GM23338 (cell line): ENCODE measurements around the gene USP36. TPM values are rescaled to one million over a fixed set of nuclear protein-coding genes. Genes with fewer than 3 reads are reported as not detected.

ENCODE experiments used
- ATAC-seq: fragments of 200-7000 bp; cut with Tn5 transposase; 3 replicates; pipeline ENCODE4 v1.9.1; 2020
- DNase-seq: peaks from one replicate; pipeline ENCODE4 v3.0.0-alpha.2; 2015; ENCODE audit warnings: low spot score
- H2AFZ ChIP-seq: fragments of 200-600 bp; sonication (generic); 2 replicates; pipeline ENCODE4 v1.8.0; 2016; ENCODE audit warnings: antibody characterized with exemption, mild to moderate bottlenecking, moderate library complexity
- H3F3A ChIP-seq: fragments of 200-600 bp; sonication (generic); replicated peaks from 2 replicates; pipeline ENCODE4 v1.8.0; 2017; ENCODE audit warnings: antibody characterized with exemption, mixed run types, low read depth
- H3K27ac ChIP-seq: fragments of 200-600 bp; sonication (generic); 2 replicates; pipeline ENCODE4 v1.6.1; 2016; ENCODE audit warnings: low read depth
- H3K27me3 ChIP-seq: fragments of 200-600 bp; sonication (generic); 2 replicates; pipeline ENCODE4 v1.8.0; 2016; ENCODE audit warnings: mild to moderate bottlenecking, mixed run types, moderate library complexity; ENCODE audit not compliant: insufficient read depth
- H3K36me3 ChIP-seq: fragments of 200-600 bp; sonication (generic); 2 replicates; pipeline ENCODE4 v1.8.0; 2016; ENCODE audit warnings: mild to moderate bottlenecking; ENCODE audit not compliant: insufficient read depth
- H3K4me1 ChIP-seq: fragments of 200-600 bp; sonication (generic); 2 replicates; pipeline ENCODE4 v1.8.0; 2016; ENCODE audit warnings: mild to moderate bottlenecking, moderate library complexity; ENCODE audit not compliant: insufficient read depth
- H3K4me2 ChIP-seq: fragments of 200-600 bp; sonication (generic); 2 replicates; pipeline ENCODE4 v1.7.1; 2017; ENCODE audit warnings: mixed run types
- H3K4me3 ChIP-seq: fragments of 200-600 bp; sonication (generic); 2 replicates; pipeline ENCODE4 v1.6.1; 2016; ENCODE audit warnings: mixed run types
- H3K79me2 ChIP-seq: fragments of 200-600 bp; sonication (generic); replicated peaks from 2 replicates; pipeline ENCODE4 v1.8.0; 2017; ENCODE audit warnings: mild to moderate bottlenecking; ENCODE audit not compliant: insufficient read depth
- H3K9me2 ChIP-seq: fragments of 200-600 bp; sonication (generic); 2 replicates; pipeline ENCODE4 v1.8.0; 2017; ENCODE audit not compliant: insufficient read depth
- H4K20me1 ChIP-seq: fragments of 200-600 bp; sonication (generic); replicated peaks from 2 replicates; pipeline ENCODE4 v1.8.0; 2017; ENCODE audit warnings: mild to moderate bottlenecking; ENCODE audit not compliant: insufficient read depth
- H3K27ac Mint-ChIP-seq: 2 replicates; pipeline ENCODE4 v1.8.0; 2020; ENCODE audit warnings: inconsistent platforms, mild to moderate bottlenecking, moderate library complexity, mixed read lengths
- H3K27me3 Mint-ChIP-seq: 3 replicates; pipeline ENCODE4 v1.8.0; 2022; ENCODE audit warnings: low read depth, mild to moderate bottlenecking, moderate library complexity, mixed read lengths, inconsistent platforms; ENCODE audit not compliant: insufficient read depth, poor library complexity
- H3K36me3 Mint-ChIP-seq: 3 replicates; pipeline ENCODE4 v1.8.0; 2021; ENCODE audit warnings: low read depth, mild to moderate bottlenecking, inconsistent platforms, moderate library complexity, mixed read lengths
- H3K4me1 Mint-ChIP-seq: 3 replicates; pipeline ENCODE4 v1.8.0; 2020; ENCODE audit warnings: mild to moderate bottlenecking, inconsistent platforms, mixed read lengths
- H3K4me3 Mint-ChIP-seq: 3 replicates; pipeline ENCODE4 v1.8.0; 2021; ENCODE audit warnings: moderate library complexity, mild to moderate bottlenecking, inconsistent platforms, mixed read lengths
- H3K9me3 Mint-ChIP-seq: 3 replicates; pipeline ENCODE4 v1.8.0; 2020; ENCODE audit warnings: moderate library complexity, mild to moderate bottlenecking, inconsistent platforms, mixed read lengths
- CREB1 ChIP-seq: fragments of 250-450 bp; sonication (Bioruptor Pico); IDR thresholded peaks from 2 replicates; pipeline ENCODE4 v1.5.0; 2020; ENCODE audit warnings: low read depth, mild to moderate bottlenecking, moderate library complexity
- EZH2phosphoT487 ChIP-seq: fragments of 200-600 bp; sonication (generic); IDR thresholded peaks from one replicate; pipeline ENCODE4 v1.8.1; 2018; ENCODE audit warnings: antibody characterized with exemption; ENCODE audit not compliant: unreplicated experiment
- STAT1 ChIP-seq: IDR thresholded peaks from one replicate; pipeline ENCODE4 v1.6.1; 2016; ENCODE audit warnings: antibody characterized with exemption; ENCODE audit not compliant: unreplicated experiment
- ZNF331 ChIP-seq: fragments of 250-450 bp; sonication (Bioruptor Pico); IDR thresholded peaks from 2 replicates; pipeline ENCODE4 v1.5.0; 2020; ENCODE audit warnings: low read depth, mild to moderate bottlenecking, moderate library complexity
- polyA plus RNA-seq: library from polyadenylated mRNA; unstranded; fragments of >200 nt; fragmentation: Nextera tagmentation; extraction: Ambion mirVana; gene quantifications from 2 replicates; pipeline ENCODE4 v1.2.1, GENCODE V29; 2016
- total RNA-seq: library from RNA; depleted of rRNA; stranded (reverse); fragments of >200 nt; shearing (Covaris generic); gene quantifications from 2 replicates; pipeline ENCODE4 v1.2.3, GENCODE V29; 2014
- TF ChIP-seq, protein P1 (sequence below): fragments of 250-450 bp; sonication (Bioruptor Pico); IDR thresholded peaks from 2 replicates; pipeline ENCODE4 v1.5.0; 2020; ENCODE audit warnings: mild to moderate bottlenecking, moderate library complexity

Gene USP36
- total and polyA plus RNA-seq, 2 experiments from 2014 or later = 36.2 to 55.5 TPM

DNA sequence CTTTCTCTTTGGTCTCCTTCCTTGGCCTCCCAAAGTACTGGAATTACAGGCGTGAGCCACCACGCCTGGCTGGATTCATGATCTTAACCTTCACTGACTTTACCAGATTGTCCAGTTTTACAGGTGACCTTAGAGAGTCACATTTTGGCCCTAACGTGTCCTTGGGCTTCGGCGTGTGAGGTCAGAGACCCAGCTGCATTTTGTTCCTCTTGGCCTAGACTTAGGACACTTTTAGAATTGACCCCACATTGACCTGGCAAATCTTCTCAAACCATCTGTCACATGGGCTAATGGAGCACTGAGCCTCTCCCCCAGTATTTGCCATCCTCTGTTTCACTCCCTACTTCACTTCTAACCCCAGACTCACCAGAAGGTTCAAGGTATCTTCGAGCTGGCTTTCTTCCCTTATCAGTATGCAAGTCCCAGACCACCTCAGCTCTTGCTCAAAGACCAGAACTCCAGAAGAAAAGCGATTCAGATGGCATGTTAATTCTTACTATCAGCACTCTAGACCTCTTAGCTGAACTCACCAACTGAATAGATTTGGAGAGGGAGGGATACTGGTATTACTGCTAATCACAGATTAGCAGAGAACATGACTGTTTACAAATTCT lies 56.8 kb downstream of the USP36 start (continued):
- TF ChIP-seq, protein P1, sequence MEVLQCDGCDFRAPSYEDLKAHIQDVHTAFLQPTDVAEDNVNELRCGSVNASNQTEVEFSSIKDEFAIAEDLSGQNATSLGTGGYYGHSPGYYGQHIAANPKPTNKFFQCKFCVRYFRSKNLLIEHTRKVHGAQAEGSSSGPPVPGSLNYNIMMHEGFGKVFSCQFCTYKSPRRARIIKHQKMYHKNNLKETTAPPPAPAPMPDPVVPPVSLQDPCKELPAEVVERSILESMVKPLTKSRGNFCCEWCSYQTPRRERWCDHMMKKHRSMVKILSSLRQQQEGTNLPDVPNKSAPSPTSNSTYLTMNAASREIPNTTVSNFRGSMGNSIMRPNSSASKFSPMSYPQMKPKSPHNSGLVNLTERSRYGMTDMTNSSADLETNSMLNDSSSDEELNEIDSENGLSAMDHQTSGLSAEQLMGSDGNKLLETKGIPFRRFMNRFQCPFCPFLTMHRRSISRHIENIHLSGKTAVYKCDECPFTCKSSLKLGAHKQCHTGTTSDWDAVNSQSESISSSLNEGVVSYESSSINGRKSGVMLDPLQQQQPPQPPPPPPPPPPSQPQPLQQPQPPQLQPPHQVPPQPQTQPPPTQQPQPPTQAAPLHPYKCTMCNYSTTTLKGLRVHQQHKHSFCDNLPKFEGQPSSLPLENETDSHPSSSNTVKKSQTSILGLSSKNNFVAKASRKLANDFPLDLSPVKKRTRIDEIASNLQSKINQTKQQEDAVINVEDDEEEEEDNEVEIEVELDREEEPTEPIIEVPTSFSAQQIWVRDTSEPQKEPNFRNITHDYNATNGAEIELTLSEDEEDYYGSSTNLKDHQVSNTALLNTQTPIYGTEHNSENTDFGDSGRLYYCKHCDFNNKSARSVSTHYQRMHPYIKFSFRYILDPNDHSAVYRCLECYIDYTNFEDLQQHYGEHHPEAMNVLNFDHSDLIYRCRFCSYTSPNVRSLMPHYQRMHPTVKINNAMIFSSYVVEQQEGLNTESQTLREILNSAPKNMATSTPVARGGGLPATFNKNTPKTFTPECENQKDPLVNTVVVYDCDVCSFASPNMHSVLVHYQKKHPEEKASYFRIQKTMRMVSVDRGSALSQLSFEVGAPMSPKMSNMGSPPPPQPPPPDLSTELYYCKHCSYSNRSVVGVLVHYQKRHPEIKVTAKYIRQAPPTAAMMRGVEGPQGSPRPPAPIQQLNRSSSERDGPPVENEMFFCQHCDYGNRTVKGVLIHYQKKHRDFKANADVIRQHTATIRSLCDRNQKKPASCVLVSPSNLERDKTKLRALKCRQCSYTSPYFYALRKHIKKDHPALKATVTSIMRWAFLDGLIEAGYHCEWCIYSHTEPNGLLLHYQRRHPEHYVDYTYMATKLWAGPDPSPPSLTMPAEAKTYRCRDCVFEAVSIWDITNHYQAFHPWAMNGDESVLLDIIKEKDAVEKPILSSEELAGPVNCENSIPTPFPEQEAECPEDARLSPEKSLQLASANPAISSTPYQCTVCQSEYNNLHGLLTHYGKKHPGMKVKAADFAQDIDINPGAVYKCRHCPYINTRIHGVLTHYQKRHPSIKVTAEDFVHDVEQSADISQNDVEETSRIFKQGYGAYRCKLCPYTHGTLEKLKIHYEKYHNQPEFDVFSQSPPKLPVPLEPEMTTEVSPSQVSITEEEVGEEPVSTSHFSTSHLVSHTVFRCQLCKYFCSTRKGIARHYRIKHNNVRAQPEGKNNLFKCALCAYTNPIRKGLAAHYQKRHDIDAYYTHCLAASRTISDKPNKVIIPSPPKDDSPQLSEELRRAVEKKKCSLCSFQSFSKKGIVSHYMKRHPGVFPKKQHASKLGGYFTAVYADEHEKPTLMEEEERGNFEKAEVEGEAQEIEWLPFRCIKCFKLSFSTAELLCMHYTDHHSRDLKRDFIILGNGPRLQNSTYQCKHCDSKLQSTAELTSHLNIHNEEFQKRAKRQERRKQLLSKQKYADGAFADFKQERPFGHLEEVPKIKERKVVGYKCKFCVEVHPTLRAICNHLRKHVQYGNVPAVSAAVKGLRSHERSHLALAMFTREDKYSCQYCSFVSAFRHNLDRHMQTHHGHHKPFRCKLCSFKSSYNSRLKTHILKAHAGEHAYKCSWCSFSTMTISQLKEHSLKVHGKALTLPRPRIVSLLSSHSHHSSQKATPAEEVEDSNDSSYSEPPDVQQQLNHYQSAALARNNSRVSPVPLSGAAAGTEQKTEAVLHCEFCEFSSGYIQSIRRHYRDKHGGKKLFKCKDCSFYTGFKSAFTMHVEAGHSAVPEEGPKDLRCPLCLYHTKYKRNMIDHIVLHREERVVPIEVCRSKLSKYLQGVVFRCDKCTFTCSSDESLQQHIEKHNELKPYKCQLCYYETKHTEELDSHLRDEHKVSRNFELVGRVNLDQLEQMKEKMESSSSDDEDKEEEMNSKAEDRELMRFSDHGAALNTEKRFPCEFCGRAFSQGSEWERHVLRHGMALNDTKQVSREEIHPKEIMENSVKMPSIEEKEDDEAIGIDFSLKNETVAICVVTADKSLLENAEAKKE (CRISPR knock-in tag) = no peak
- TF ChIP-seq STAT1 (no peak), CREB1 (CRISPR knock-in tag) (no peak), EZH2phosphoT487 (no peak)

DNA sequence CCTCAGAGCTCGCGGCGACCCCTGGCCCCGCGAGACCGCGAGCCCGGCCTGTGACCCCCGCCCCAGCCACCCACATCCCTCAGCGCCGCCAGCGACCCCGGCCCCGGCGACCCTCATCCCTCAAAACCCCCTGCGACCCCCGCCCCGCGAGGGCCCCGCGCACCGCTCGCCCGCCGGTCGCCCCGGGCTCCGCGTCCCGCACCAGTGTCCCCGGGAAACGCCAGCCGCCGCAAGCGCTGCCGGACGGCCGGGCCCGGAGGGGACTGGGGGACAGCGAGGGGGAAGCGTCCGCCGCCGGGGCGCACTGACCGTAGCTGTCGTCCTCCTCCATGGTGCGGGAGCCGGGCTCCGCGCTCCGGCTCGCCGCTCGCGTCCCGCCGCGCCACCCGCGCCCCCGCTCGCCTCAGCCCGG lies 58.7 kb downstream of the USP36 start, which contains the start of gene CYTH1:
CYTH1 (minus strand) TSS at position 381 of the 412 bp plus-strand sequence; CDS start at position 331, 50 bp downstream.
- H4K20me1 ChIP-seq = 0 out of 2 replicates have a peak, but pooled peaks cover 7% of the 10 kb centered on the region
- peaks cover 9% of the 10 kb centered on the region for H3K4me1 ChIP-seq
- no peaks in the 10 kb centered on the region for H3K36me3 Mint-ChIP-seq
- peaks cover 7% of the 10 kb centered on the region; the same call in 1 of the 2 replicates for H3F3A ChIP-seq
- TF ChIP-seq EZH2phosphoT487 (no peak), ZNF331 (CRISPR knock-in tag) (no peak)
- H3K4me3 ChIP-seq = peak within 1 kb of the TSS; percentile 84
- no peaks in the 10 kb centered on the region for H3K9me2 ChIP-seq
- ATAC-seq (peak; percentile 14), DNase-seq (no peak)
- H2AFZ ChIP-seq = peak within 1 kb of the TSS; percentile 90
- peaks cover 9% of the 10 kb centered on the region for H3K27me3 Mint-ChIP-seq
- H3K4me3 Mint-ChIP-seq = peak within 1 kb of the TSS; percentile 77
- H3K27me3 ChIP-seq = peaks cover 6% of the 10 kb centered on the region
- peaks cover 23% of the 10 kb centered on the region; the same call in 1 of the 2 replicates for H3K79me2 ChIP-seq
- peak within 1 kb of the TSS; percentile 95 for H3K27ac ChIP-seq
- peak within 1 kb of the TSS; percentile 93 for H3K4me2 ChIP-seq
- H3K36me3 ChIP-seq = no peaks in the 10 kb centered on the region
- peak within 1 kb of the TSS; percentile 94 for H3K27ac Mint-ChIP-seq
- no peaks in the 10 kb centered on the region for H3K9me3 Mint-ChIP-seq
- H3K4me1 Mint-ChIP-seq = peaks cover 8% of the 10 kb centered on the region
